ENCODE measurements around the gene CPLANE1.
"Not testable (repeated sequence)": the region's sequence is repeated elsewhere in the genome, so short reads cannot be mapped to it uniquely, and the experiment has no call there.

Gene CPLANE1

DNA sequence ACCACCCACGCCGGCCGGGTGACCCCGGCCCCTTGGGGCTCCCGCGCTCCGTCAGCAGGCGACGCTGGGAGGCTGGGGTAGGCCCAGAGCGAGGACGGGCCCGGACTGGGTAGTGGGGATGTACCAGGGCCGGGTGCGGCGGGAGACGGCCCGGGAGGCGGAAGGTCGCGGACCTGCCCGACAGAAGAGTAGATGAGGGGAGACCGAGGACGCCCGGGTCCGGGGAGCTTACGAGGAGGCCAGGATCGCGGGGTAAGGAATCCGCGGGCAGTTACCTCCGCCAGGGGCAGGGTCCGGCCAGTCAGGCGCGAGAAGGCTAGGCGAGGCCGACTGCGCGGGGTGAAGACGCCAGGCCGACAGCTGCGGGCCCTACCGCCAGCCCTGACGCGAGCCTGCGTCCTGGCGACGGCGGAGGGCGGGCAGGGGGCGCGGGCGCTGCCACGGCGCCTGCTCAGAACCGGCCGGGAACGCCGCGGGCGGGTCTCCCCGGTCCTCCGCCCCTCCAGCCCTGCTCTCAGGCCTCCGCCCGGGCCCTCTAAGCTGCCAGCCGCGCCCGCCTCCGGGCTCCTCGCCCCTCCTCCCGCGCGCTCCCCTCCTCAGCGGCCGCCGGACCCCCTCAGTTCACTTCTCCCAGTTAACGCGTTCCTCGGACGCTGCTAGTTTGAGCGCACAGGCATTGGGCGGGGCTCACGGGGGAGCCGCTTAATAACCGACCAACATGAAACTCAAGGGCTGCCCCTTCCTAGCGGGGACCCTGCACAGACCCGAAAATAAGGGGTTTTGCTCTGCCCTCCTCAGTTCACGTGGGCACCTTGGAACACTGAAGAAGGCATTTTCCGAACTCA, at the start of gene CPLANE1:
CPLANE1 (minus strand) TSS at position 407 of the 845 bp plus-strand sequence. CDS start 1,678 bp downstream, outside the sequence.
- DNase-seq: peak; percentile 60

DNA sequence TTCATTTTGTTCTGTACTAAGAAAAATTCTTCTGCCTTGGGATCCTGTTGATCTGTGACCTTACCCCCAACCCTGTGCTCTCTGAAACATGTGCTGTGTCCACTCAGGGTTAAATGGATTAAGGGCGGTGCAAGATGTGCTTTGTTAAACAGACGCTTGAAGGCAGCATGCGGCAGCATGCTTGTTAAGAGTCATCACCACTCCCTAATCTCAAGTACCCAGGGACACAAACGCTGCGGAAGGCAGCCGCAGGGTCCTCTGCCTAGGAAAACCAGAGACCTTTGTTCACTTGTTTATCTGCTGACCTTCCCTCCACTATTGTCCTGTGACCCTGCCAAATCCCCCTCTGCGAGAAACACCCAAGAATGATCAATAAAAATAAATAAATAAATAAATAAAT, 47.1 kb upstream of the CPLANE1 start:
- DNase-seq: not testable (repeated sequence)

DNA sequence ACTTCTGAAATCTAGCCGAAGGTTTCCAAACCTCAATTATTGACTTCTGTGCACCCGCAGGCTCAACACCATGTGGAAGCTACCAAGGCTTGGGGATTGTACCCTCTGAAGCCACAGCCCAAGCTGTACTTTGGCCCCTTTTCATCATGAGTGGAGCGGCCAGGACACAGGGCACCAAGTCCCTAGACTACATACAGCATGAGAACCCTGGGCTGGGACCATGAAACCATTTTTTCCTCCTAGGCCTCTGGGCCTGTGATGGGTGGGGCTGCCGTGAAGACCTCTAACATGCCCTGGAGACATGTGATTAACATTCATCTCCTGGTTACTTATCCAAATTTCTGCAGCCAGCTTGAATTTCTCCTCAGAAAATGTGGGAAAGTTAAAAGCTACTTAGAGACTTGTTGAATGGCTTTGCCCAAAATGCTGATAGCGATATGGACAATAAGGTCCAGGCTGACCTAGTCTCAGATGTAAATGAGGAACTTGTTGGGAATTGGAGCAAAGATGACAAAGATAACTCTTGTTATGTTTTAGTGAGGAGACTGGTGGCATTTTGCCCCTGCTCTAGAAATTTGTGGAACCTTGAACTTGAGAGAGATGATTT, 34.1 kb upstream of the CPLANE1 start:
- no peak for DNase-seq

DNA sequence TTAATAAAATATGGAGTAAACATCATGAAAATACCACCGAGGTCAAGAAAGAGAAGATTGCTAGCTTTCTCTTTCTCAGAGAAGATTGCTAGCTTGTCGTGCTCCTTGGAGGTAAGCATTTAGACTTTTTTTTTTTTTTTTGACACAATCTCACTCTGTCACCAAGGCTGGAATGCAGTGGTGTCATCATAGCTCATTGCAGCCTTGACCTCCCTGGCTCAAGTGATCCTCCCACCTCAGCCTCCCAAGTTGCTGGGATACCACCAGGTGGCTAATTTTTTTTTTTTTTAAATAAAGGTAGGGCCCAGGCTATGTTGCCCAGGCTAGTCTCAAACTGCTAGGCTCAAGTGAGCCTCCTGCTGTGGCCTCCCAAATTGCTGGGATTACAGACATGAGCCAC, 26.3 kb upstream of the CPLANE1 start:
- DNase-seq: no peak

DNA sequence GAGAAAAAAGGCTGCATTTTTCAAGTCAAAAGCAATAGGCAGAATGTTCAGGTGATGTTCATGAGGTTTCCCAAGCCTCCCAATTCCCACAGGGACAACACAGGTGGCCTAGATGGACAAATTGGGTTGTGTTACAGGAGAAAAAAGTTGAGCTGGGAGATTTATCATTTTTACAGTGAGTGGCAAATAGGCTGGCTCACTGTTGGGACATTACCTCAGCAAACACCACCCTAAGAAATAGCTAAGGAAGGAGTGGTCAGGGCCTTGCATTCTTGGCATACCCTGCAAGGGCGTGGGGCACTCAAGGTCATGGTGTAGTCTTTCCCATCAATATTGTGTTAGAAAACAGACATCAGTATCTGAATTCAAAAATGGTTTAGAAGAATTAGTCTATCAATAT, 23.3 kb upstream of the CPLANE1 start:
- no peak for DNase-seq

DNA sequence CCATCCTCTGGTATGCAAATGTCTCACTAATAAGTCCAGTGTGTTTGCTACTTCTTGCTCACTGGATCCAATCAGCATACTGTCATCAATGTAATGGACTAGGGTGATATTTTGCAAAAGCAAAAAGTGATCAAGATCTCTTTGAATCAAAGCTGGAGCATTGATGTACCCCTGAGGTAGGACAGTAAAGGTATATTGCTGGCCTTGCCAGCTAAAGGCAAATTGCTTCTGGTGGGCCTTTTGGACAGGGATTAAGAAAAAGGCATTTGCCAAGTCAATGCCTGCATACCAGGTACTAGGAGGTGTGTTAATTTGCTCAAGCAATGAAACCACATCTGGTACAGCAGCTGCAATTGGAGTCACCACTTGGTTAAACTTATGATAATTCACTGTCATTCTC, 18.9 kb upstream of the CPLANE1 start:
- not testable (repeated sequence) for DNase-seq

DNA sequence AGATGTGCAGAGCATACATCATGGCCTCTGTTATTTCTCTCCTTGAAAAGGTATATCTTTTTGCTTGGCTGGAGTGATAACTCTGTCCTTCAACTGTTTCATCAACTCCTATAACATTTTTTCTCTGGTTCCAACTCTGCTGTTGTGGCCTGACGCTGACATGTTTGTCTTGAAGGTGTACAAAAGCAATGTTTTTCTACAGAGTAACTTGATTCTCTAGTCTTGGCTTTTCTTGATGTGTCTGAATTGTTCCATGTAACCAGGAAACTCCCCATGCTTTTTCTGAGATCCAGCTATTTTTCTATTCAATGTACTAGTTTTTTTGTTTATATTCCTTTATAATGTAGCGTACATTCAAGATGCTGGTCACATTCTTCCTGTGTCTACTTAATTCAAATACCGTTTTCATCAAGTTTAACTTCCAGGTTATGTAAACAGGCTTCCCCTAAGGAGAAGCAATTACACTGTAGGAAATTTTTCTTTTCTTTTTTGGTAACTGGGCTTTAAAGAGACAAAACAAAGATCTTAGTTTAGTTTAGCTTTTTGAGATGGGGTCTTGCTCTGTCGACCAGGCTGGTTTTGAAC, 6.7 kb upstream of the CPLANE1 start:
- no peak for DNase-seq

DNA sequence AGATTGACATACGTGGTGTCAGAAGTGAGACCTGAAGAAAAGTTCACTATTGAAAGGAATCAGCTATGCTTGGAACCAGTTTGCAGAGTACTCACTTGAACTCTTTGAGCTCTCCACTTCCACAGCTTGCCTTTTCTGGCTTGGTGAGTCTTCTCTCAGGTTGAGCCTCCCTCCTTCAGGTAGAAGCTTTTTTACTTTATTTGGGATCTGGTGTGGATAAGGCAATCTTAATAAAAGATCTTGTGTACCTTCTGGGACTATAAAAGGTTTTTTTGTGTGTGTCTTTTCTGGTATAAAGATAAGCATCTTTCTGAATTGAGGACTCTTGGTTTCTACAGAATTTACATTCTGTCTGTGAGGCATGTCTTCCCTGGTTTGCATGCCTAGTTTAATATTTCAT, 5.4 kb upstream of the CPLANE1 start:
- DNase-seq: no peak

DNA sequence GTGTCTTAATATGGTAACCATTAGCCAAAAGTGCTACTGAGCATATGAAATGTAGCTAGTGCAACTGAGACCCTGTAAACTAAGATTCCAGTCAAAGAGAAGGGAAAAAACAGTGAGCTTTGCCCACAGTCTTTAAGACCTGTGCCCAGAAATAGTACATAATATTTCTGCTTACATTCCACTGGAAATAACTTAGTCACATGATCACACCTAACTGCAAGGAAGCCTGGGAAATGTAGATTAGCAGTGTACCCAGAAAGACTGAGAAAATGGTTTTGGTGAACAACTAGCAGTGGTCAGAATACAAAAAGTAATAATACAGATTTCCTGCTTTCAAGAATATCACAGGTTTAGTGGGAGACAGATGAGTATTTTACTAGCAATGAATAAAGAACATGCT, 2.5 kb upstream of the CPLANE1 start:
- no peak for DNase-seq

DNA sequence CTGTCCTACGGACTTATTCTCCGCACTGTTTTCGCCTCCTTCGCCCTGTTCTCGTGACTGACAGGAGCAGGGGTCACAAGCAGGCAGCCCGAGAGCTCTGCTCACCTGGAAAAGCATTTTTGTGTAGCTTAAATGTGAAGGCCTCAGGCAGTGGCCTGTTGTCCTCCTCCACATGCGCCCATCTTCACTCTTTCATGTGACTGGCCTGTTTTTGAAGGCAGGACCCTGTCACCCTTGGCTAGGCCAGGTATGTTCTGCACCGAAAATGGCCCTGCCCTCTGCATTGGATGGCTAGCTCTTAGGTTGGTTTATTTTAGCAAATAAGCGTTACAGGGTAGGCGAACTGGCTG, 614 bp upstream of the CPLANE1 start:
- no peak for DNase-seq

DNA sequence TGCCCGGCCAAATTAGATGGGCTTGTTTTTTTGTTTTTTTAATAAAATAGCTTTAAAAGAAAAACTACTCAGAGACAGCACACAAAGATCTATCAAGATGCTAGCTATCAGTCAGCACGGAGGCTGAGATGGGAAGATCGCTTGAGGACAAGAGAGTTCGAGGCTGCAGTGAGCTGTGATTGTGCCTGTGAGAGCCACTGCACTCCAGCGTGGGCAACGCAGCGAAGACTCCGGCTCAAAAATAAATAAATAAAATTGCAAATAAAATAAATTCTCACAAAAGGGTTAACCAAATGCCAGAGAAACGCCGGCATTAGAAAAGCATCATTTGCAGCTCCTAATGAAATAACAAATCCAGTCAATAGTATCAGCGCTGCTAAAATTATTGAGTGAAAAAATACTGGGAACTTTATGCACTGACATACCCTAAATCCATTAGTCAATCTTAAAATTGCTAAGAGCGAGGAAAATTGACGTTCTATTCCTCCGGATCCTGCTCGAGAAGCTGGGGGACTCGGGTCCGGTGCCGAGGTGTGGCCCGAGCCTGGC, 681 bp downstream of the CPLANE1 start:
- no peak for DNase-seq

DNA sequence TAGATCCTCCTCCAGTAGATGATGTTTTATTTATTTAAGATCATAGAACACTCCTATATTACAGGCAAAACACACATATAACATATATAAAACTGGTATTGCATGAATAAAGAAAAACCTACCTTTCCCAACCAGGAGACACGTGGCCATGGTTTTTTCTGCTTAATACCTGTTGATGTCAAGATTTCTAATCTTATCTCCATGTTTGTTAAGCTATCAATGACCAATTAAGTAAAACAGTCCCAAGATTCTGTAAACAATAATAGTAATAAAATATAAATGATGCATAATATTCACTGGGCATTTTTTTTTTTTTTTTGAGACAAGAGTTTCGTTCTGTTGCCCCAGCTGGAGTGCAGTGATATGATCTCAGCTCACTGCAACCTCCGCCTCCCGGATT, 1.7 kb downstream of the CPLANE1 start:
- DNase-seq: no peak

DNA sequence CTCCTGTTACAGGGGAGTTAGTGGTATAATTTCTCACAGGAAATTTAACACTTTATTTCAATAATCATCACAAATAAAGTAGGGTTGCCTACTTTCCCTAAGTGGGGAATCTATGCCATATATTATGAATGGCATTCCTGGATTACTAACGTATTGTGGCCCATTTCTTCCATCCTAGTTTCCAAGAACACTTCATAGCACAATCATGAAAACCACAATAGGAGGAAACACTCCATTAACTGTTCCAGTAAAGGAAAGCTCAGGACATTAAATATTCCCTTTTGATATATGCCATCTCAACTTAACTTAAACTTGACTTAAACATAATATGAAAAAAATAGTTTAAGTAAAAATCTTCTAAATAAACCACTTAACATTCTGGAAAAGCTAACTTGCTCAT, 2.1 kb downstream of the CPLANE1 start:
- no peak for DNase-seq

DNA sequence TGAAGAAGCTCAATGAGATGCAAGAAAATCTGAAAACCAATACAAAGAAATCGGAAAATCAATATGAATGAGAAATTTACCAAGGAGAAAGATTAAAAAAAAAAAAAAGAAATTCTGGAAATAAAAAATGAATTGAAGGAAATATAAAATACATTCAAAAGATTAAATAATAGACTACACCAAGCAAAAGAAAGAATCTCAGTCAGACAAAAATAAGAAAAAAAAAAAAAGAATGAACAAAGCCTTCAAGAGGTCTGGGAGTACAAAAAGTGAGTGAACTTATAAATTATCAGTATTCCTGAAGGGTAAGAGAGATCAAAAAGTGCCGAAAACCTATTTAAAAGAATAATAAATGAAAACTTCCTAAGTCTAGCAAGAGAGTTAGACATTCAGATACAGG, 14.9 kb downstream of the CPLANE1 start:
- no peak for DNase-seq

DNA sequence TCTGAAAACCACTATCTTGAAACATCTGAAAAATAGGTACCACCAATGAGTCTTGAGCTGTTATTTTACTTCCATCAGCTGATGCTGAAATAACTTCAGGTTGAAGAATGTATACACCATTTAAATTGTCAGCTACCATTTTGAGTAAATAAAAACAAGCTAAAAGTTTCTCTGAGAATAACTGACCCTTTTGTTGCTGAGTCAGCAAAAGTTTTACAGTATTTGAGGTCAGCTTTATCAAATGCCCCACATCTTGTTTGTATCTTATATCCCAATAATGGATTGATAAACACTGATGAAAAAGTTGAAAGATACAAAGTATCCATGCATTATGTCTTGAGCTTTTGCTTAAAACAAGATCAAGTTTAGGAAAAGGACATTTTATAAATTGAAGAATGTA, 22.8 kb downstream of the CPLANE1 start:
- DNase-seq: no peak

DNA sequence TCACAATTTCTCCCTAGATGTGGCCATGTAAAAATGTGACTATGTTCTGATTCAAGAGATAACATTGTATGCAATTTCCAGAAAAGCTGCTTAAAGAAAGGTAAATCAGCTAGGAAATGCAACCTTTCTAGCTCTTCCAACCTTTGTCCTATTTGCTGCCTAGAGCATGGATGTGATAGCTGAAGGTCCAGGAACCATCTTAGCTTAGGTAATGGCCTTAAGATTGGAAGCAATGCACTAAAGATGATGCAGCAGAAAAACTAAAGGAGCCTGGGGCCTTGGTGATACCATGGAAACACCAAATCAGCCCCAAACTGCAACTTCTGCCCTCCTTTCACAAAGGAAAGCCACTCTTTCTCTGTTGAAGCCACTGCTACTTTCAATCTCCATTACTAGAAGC, 27.0 kb downstream of the CPLANE1 start:
- DNase-seq: no peak

DNA sequence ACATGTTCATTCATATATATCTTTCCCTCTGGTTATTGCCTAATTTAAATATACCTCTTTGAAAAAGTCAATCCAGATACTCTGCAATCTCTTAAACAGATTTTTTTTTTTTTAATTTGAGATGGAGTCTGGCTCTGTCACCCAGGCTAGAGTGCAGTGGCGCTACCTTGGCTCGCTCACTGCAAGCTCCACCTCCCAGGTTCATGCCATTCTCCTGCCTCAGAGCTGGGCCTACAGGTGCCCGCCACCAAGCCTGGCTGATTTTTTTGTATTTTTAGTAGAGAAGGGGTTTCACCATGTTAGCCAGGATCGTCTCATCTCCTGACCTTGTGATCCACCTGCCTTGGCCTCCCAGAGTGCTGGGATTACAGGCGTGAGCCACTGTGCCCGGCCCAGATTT, 28.8 kb downstream of the CPLANE1 start:
- not testable (repeated sequence) for DNase-seq

DNA sequence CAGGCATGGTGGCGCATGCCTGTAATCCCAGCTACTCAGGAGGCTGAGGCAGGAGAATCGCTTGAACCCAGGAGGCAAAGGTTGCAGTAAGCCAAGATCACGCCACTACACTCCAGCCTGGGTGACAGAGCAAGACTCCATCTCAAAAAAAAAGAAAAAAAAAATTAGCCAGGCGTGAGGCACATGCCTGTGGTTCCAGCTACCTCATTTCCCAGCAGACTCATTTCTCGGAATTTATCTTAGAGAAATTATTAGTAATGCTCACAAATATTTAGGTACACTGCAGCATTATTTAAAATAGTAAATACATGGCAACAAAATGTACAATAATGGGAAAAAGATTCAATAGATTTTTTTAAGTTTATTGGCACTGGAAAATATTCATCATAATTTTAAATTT, 29.8 kb downstream of the CPLANE1 start:
- not testable (repeated sequence) for DNase-seq

DNA sequence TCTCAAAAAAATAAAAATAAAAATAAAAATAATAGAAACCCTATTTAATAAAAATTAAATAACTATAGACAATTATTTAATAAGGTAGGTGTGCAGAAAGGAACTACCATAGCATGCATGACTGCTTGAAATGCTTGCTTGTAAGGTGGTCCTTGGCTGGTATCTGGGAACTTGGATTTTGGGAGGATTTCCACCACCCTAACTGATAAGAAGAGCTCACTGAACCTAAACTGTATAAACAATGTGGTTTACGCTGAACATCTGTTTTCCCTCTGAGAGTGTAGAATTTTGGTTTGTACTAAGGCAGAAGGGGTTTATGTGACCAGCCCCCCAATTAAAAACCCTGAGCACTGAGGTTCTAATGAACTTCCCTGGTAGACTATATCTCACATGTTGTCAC, 31.2 kb downstream of the CPLANE1 start:
- no peak for DNase-seq

DNA sequence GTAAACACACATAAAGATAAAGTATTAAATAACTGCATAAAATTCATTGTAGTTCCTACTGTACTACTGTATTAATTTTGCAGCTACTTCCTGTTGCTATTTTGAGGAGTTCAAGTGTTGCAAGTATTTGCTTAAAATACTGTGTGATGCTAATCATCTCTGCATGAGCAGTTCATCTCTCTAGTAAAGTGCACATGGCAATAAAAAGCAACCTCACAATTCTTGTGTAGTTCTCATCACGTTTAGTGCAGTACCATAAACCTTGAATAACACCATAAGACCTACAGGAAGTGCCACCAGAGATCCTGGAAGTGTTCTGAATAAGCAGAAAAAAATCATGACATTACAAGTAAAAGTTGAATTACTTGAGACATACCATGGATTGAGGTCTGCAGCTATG, 34.6 kb downstream of the CPLANE1 start:
- no peak for DNase-seq

DNA sequence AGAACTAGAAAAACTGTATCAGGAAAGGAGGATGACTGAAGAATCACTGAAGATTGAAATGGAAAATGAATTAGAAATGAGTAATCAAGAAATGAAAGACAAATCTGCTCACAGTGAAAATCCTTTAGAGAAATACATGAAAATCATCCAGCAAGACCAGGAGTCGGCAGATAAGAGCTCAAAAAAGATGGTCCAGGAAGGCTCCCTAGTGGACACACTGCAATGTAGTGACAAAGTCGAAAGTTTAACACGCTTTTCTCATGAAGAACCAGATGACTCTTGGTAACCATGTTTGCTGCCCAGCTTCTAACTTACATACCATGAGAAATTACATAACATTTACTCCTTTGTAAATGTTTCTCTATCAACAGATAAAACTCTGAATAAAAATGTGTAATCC, 37.1 kb downstream of the CPLANE1 start:
- no peak for DNase-seq

DNA sequence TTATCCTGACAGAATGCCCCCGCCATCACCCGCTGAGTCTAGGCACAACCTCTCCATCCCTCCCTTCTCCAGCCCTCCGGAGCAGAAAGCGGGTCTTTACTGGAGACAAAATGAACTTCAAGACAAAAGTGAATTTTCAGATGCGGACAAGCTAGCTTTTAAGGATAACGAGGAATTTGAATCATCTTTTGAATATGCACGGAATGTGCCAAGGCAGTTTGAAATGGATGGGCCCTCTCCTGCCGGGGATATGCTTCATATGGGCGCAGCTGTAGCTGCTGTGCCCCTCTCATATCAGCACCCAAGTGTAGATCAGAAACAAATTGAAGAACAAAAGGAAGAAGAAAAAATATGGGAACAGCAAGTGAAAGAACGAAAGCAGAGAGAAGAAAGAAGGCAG, 37.5 kb downstream of the CPLANE1 start:
- DNase-seq: no peak

DNA sequence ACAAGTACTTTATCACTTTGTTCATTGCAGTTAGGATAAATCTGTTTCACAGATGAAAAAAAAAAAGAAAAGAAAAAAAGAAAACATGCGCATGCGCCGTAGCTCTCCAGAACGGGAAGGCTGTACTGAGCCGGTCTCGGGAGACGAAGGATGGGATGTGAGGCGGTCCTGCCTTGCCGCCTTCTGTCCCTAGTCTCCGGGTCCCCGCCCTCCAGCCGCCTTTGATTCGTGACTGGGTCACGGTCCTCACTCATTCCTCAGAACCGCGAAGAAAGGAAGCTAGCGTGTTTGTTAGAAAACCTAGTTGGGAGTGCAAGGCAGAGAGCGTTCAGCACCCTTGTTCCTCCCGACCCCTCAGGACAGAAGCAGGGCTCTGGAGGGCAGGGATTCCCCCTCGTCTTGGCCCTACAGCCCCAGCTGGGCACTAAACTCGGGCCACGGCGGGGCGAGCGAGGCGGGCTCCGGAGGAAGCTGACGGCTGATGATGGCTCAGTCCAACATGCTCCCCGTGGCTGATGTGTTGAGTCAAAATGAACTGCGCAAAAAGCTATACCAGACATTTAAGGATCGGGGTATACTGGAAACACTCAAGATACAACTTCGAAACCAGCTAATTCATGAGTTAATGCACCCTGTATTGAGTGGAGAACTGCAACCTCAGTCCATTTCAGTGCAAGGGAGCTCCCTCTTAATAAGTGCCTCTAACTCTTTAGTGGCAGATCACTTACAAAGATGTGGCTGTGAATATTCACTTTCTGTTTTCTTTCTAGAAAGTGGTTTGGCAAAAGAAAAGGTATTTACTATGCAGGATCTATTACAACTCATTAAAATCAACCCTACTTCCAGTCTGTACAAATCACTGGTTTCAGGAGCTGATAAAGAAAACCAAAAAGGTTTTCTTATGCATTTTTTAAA, 40.0 kb downstream of the CPLANE1 start:
- DNase-seq: peak; percentile 6
